ENCODE results near the gene RTL1. TPM values are rescaled to one million over a fixed set of nuclear protein-coding genes. Genes with fewer than 3 reads are reported as not detected.

The RTL1 gene
- total RNA-seq, 1 experiment from 2014 or later = not detected

GRCh38 chr14:100888789-100889315 is 14.7 kb downstream of the RTL1 start:
- Mint-ChIP-seq H3K27me3 (ENCODE audit: low read depth) (peaks cover 3% of the 10 kb centered on the region), H3K9me3 (peaks cover 5 to 6% of the 10 kb centered on the region in 2 experiments; a peak in 2 of 5 replicates), H3K36me3 (ENCODE audit: insufficient read depth in 1 of 3, low read depth in 3 of 3) (peaks cover 0 to 4% (median 4%) of the 10 kb centered on the region in 3 experiments; a peak in 6 of 7 replicates), H3K4me1 (peaks cover 8 to 13% of the 10 kb centered on the region in 2 experiments), H3K27ac (no peak overlapping the region), H3K4me3 (no peak overlapping the region)
- H3K79me2 ChIP-seq (ENCODE audit: insufficient read depth, low read length) = no peaks in the 10 kb centered on the region
- no peak overlapping the region for H3K23ac ChIP-seq (ENCODE audit: insufficient read length, low read depth, low read length)
- H3K56ac ChIP-seq (ENCODE audit: insufficient read length, low read depth, low read length) = no peak overlapping the region
- no peak overlapping the region for H2BK15ac ChIP-seq (ENCODE audit: low read depth, low read length)
- H3K14ac ChIP-seq (ENCODE audit: insufficient read depth, low read length) = no peak overlapping the region
- TF ChIP-seq, protein P1, sequence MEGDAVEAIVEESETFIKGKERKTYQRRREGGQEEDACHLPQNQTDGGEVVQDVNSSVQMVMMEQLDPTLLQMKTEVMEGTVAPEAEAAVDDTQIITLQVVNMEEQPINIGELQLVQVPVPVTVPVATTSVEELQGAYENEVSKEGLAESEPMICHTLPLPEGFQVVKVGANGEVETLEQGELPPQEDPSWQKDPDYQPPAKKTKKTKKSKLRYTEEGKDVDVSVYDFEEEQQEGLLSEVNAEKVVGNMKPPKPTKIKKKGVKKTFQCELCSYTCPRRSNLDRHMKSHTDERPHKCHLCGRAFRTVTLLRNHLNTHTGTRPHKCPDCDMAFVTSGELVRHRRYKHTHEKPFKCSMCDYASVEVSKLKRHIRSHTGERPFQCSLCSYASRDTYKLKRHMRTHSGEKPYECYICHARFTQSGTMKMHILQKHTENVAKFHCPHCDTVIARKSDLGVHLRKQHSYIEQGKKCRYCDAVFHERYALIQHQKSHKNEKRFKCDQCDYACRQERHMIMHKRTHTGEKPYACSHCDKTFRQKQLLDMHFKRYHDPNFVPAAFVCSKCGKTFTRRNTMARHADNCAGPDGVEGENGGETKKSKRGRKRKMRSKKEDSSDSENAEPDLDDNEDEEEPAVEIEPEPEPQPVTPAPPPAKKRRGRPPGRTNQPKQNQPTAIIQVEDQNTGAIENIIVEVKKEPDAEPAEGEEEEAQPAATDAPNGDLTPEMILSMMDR (conservative IDR thresholded peaks at IDR 0.05) = no peak
- no peak for DNase-seq
- no peak overlapping the region for H2BK12ac ChIP-seq (ENCODE audit: insufficient read length, low read depth, low read length)
- H2BK5ac ChIP-seq (ENCODE audit: insufficient read length, low read length) = no peak overlapping the region
- 100% methylated on average over 1 of the region's 5 CpGs for WGBS (ENCODE audit: extremely low coverage, insufficient read length, low lambda C conversion rate)
- H2BK20ac ChIP-seq (ENCODE audit: low read depth, low read length, poor library complexity, severe bottlenecking) = no peak overlapping the region
- no peaks in the 10 kb centered on the region for H3K79me1 ChIP-seq (ENCODE audit: insufficient read depth, low read depth, low read length, poor library complexity, severe bottlenecking)
- H4K5ac ChIP-seq (ENCODE audit: insufficient read length, low read depth, low read length) = no peak overlapping the region
- H2AFZ ChIP-seq (ENCODE audit: low read length) = no peak overlapping the region
- H3K27ac ChIP-seq (ENCODE audit: insufficient read length, low read depth, low read length) = no peak overlapping the region
- H3K18ac ChIP-seq (ENCODE audit: insufficient read length, low read depth, low read length) = no peak overlapping the region
- no peaks in the 10 kb centered on the region for H3K23me2 ChIP-seq (ENCODE audit: insufficient read length, low read depth, low read length, poor library complexity, severe bottlenecking)
- no peak overlapping the region for H3K4me2 ChIP-seq (ENCODE audit: insufficient read depth, insufficient read length, low read length)
- no peak overlapping the region for H2AK5ac ChIP-seq (ENCODE audit: insufficient read length, low read length)
- H3K4me1 ChIP-seq (ENCODE audit: insufficient read depth, low read length) = peaks cover 4% of the 10 kb centered on the region; the same call in 1 of the 2 replicates
- H4K91ac ChIP-seq (ENCODE audit: insufficient read length, low read depth, low read length) = no peak overlapping the region
- no peak overlapping the region for H3K4ac ChIP-seq (ENCODE audit: low read depth, low read length)
- no peak overlapping the region for H3T11ph ChIP-seq (ENCODE audit: low read length)
- H3K9ac ChIP-seq (ENCODE audit: extremely low read depth, insufficient read length, low read length) = no peak overlapping the region
- no peaks in the 10 kb centered on the region for H3K27me3 ChIP-seq (ENCODE audit: insufficient read depth, low read length)
- H4K20me1 ChIP-seq (ENCODE audit: control insufficient read depth, insufficient read depth, insufficient read length) = no peaks in the 10 kb centered on the region
- no peak overlapping the region for H2BK120ac ChIP-seq (ENCODE audit: low read depth, low read length, poor library complexity, severe bottlenecking)
- no peak overlapping the region for H4K8ac ChIP-seq (replicated peaks; ENCODE audit: insufficient read length, low read depth, low read length)
- H3K9me3 ChIP-seq (ENCODE audit: control insufficient read depth, low read depth, low read length) = no peaks in the 10 kb centered on the region

All from H9 (cell line).